Spleen (tissue), 7 donors: ENCODE measurements around the gene GRAMD2A.

ENCODE experiments used
- POLR2A ChIP-seq, 3 donors: fragments of 450-650 bp; IDR thresholded peaks; one replicate each; pipeline ENCODE4 v1.5.1; 2017; ENCODE audit warnings: antibody characterized with exemption in 3 of 3, mild to moderate bottlenecking in 1 of 3
- TF ChIP-seq, protein P1 (sequence below), 11 experiments: fragments of 200-600 bp in 7 of 11; fragments of 450-650 bp in 4 of 11; sonication (generic) in 4 of 11; IDR thresholded peaks in 8 of 11; conservative IDR thresholded peaks in 3 of 11; 1 replicate in 7 of 11; 2 replicates in 4 of 11; pipeline versions ENCODE4 v1.4.0 to v1.8.0; 2016 to 2021; ENCODE audit warnings: antibody characterized with exemption in 11 of 11, inconsistent platforms in 4 of 11, mild to moderate bottlenecking in 1 of 11
- donor health status: DM: no; HTN: no; CAD: no; lungs with moderate emphysema.
- donor health status: DM: no; HTN: no; CAD: no.
- donor health status: DM: no; HTN: no; CAD: no.

DNA sequence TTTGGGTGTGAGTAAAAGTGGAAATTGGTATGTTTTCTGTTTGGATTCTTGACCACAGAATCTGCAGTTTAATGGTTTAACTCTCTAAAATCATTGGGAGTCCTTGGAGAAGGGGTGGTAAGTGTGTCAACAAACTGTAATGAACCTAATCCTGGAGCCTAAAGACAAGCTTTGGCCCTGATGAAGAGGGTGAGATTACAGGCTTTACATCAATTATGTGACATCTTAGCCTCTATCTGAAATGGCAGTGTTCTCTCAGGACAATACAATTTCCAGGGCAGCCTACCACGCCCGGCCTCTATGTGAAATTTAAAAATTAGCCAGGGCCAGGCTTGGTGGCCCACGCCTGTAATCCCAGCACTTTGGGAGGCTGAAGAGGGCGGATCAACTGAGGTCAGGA is 37.7 kb upstream of the GRAMD2A start:
- TF ChIP-seq, protein P1, sequence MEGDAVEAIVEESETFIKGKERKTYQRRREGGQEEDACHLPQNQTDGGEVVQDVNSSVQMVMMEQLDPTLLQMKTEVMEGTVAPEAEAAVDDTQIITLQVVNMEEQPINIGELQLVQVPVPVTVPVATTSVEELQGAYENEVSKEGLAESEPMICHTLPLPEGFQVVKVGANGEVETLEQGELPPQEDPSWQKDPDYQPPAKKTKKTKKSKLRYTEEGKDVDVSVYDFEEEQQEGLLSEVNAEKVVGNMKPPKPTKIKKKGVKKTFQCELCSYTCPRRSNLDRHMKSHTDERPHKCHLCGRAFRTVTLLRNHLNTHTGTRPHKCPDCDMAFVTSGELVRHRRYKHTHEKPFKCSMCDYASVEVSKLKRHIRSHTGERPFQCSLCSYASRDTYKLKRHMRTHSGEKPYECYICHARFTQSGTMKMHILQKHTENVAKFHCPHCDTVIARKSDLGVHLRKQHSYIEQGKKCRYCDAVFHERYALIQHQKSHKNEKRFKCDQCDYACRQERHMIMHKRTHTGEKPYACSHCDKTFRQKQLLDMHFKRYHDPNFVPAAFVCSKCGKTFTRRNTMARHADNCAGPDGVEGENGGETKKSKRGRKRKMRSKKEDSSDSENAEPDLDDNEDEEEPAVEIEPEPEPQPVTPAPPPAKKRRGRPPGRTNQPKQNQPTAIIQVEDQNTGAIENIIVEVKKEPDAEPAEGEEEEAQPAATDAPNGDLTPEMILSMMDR (IDR thresholded peaks at IDR 0.05 in 8 of 11, conservative IDR thresholded peaks at IDR 0.05 in 3 of 11), result no peak
- no peak for TF ChIP-seq POLR2A (IDR thresholded peaks at IDR 0.05)
